Mammary epithelial cell (primary cell): Measurements from ENCODE around the gene RAD51B.

Experiments used
- EZH2 ChIP-seq: IDR thresholded peaks from 2 replicates; pipeline ENCODE4 v1.6.1; 2012; ENCODE audit warnings: low read length, inconsistent platforms, borderline replicate concordance
- TF ChIP-seq, protein P1 (sequence below), 2 donors: IDR thresholded peaks in 1 of 2; conservative IDR thresholded peaks in 1 of 2; 2 replicates each; pipeline ENCODE4 v1.5.1; 2011 to 2012; ENCODE audit warnings: inconsistent platforms in 2 of 2, low read length in 2 of 2, mild to moderate bottlenecking in 2 of 2, control low read depth in 1 of 2, low read depth in 1 of 2; ENCODE audit not compliant: insufficient read depth in 1 of 2; ENCODE audit errors: extremely low read depth in 1 of 2

DNA sequence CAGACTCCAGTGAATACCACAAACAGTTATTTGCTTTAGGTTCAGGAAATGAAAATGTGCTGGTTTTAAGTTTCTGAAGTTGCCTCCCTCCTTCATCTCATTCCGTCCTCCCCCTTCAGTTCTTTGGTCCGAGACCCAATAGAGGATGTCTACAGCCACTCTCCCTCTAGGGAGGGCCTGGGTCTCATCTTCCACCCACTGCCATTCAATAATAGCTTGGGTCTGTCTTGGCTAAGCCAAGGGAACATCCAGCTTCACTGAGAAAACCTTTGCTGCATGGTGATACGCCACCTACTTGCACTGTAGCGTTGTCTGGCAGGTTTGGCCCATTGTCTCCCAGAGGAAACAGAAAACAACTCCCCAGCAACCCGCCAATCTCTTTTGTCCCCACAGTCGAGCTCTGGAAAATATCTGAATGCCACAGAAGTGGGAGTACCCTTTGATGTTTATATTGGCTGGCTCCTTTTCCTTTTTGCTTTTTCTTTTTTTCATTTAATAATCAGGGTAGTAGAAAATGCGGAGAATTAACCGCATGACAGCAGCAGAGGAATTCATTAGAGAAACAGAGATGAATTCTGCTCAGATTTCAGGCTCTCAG lies 380.1 kb downstream of the RAD51B start:
- no peak for TF ChIP-seq EZH2
- TF ChIP-seq, protein P1, sequence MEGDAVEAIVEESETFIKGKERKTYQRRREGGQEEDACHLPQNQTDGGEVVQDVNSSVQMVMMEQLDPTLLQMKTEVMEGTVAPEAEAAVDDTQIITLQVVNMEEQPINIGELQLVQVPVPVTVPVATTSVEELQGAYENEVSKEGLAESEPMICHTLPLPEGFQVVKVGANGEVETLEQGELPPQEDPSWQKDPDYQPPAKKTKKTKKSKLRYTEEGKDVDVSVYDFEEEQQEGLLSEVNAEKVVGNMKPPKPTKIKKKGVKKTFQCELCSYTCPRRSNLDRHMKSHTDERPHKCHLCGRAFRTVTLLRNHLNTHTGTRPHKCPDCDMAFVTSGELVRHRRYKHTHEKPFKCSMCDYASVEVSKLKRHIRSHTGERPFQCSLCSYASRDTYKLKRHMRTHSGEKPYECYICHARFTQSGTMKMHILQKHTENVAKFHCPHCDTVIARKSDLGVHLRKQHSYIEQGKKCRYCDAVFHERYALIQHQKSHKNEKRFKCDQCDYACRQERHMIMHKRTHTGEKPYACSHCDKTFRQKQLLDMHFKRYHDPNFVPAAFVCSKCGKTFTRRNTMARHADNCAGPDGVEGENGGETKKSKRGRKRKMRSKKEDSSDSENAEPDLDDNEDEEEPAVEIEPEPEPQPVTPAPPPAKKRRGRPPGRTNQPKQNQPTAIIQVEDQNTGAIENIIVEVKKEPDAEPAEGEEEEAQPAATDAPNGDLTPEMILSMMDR (conservative IDR thresholded peaks at IDR 0.05 in 1 of 2, IDR thresholded peaks at IDR 0.05 in 1 of 2; ENCODE audit: extremely low read depth in 1 of 2, insufficient read depth in 1 of 2, low read depth in 1 of 2, low read length in 2 of 2) = no peak
